Renal cortical epithelial cell (primary cell): Measurements from ENCODE around the gene PHC2. TPM values are rescaled to one million over a fixed set of nuclear protein-coding genes. Genes with fewer than 3 reads are reported as not detected.
"Not testable (repeated sequence)": the region's sequence is repeated elsewhere in the genome, so short reads cannot be mapped to it uniquely, and the experiment has no call there.

Experiments used
- DNase-seq: peaks from one replicate; pipeline ENCODE4 v3.0.0-alpha.2; 2011; ENCODE audit warnings: low read depth
- total RNA-seq: library from RNA; depleted of rRNA; stranded (reverse); fragments of >200 nt; gene quantifications from 2 replicates; pipeline ENCODE4 v1.2.3, GENCODE V29; 2014

PHC2 gene
- total RNA-seq, 1 donor from 2014 or later, result 187 TPM

- DNase-seq, result no peak
Observed at GRCh38 chr1:33316601-33317000, 114.3 kb downstream of the PHC2 start.

DNA sequence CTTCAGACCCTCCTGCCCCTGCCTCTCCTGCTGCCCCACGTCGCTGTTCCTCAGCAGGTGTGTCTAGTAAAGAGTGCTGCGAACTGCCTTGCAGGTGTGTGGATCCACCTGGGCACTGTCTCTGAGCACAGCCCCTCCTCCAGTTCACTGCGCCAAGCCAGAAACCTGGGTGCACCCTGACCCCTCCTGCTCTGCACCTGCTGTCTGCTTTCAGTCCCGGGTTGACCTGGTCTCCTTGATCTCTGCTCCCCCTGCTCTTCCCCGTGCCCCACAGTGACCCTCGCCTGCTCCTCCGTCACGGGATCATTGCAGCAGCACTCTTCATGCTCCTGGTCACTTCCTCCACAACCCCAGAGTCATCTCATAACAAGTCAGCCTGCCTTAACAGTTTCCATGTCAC, 116.5 kb downstream of the PHC2 start:
- DNase-seq, result no peak

- DNase-seq, result no peak
Observed at GRCh38 chr1:33312413-33312749, 118.5 kb downstream of the PHC2 start.

- DNase-seq, result no peak
Observed at GRCh38 chr1:33311706-33312412, 119.0 kb downstream of the PHC2 start.

- no peak for DNase-seq
Observed at GRCh38 chr1:33310702-33311101, 120.2 kb downstream of the PHC2 start.

DNA sequence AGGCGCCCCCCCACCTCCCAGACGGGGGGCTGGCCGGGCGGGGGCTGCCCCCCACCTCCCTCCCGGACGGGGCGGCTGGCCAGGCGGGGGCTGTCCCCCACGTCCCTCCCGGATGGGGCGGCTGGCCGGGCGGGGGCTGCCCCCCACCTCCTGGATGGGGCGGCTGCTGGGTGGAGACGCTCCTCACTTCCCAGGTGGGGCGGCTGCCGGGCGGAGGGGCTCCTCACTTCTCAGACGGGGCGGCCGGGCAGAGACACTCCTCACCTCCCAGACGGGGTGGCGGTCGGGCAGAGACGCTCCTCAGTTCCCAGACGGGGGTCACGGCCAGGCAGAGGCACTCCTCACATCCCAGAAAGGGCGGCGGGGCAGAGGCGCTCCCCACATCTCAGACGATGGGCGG, 121.5 kb downstream of the PHC2 start:
- DNase-seq, result not testable (repeated sequence)

- DNase-seq, result no peak
Observed at GRCh38 chr1:33307494-33307864, 123.4 kb downstream of the PHC2 start.

DNA sequence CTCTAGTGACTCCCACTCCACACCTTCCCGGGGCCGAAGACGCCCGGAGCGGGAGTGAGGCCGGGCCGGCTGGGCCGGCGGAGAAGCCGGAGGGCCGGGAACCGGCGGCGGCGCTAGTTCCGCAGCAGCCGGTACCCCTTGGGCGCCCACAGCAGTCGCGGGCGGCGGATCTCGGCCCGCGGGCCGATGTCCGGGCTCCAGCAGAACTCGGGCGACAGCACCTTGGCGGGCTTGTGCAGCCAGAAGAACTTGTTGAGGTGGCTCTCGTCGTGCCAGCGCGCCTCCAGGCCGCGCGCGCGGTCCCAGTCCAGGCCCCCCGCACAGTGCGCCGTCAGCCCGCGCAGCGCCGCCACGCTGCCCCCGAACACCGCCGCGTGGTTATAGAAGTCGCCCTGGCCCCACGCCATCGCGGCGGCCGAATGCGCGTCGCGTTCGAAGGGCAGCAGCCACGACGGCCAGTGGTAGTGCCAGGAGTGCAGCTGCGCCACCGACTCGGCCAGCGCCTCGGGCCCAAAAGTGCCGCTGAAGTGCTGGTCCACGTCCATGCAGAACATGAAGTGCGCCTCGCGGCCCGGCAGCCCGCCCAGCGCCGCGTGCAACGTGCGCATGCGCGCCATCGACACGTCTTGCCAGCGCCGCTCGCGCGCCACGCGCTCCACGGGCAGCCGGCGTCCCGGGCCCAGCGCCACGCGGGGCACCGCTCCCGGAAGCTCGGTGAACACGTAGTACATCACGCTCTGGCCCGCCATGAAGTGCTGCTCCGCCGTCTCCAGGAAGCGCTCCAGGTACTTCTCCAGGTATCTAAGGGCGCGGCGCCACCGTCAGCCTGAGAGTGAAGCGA, 124.0 kb downstream of the PHC2 start:
- DNase-seq, result no peak

GRCh38 chr1:33305816-33306652, 124.9 kb downstream of the PHC2 start:
- no peak for DNase-seq

- no peak for DNase-seq
Observed at GRCh38 chr1:33305016-33305415, 125.9 kb downstream of the PHC2 start.

- DNase-seq, result no peak
Observed at GRCh38 chr1:33302325-33302724, 128.6 kb downstream of the PHC2 start.

GRCh38 chr1:33301273-33301984, 129.5 kb downstream of the PHC2 start:
- no peak for DNase-seq

DNA sequence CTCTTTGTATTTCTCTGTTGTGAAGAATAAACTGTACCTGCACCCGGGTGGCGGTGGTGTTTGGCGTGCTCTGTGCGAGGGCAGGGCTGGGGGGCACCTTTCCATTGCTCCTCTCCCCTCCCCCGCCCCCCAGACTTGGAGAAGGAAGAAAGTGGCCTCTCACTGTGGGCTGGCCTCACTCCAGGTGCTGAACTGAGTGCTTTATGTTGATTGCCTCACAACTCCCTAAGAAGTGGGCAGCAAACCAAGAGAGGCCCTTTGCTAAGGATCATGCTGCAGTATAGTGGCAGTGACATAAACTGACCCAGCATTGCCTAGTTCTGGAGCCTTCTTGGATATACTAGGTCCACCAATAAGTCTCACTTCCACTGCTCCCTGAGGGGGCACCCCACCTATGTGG, 130.2 kb downstream of the PHC2 start:
- peak; percentile 74 for DNase-seq

DNA sequence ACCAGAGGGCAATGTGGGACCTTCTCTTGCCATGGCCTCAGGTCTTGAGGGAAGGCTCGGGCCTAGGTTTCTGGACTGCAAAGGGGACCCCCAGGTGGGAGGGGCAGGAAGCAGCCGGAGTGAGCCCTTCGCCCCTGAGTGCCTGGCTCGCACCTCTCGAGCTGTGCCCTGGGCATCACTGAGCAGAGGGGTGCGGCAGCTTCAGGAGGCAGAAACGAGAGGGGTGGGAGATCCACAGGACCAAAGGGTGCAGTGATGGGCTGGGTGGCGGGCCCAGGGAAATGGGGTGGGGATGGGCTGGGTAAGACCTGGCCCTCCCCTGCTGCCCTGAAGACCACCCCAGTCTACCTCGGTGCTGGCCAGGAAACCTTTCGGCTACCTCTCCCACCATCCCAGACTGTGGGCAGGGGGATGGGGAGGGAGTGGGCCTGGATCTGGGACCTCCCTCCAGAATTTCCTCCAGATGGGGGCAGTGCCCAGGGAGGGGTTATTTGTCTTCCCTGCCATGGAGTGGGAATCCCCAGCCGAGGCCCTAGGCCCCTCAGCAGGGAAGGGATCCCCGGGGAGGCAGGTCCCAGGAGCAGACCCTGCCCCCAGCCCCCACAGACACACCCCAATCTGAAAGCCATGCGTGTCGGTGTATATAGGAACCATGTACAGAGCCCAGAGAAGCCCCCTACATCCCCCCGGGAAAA, 131.3 kb downstream of the PHC2 start:
- DNase-seq, result no peak

- no peak for DNase-seq
Observed at GRCh38 chr1:33298623-33299277, 132.1 kb downstream of the PHC2 start.

GRCh38 chr1:33297911-33298622, 132.8 kb downstream of the PHC2 start:
- no peak for DNase-seq

- DNase-seq, result no peak
Observed at GRCh38 chr1:33296824-33297223, 134.1 kb downstream of the PHC2 start.

GRCh38 chr1:33296082-33296458, 134.8 kb downstream of the PHC2 start:
- no peak for DNase-seq

DNA sequence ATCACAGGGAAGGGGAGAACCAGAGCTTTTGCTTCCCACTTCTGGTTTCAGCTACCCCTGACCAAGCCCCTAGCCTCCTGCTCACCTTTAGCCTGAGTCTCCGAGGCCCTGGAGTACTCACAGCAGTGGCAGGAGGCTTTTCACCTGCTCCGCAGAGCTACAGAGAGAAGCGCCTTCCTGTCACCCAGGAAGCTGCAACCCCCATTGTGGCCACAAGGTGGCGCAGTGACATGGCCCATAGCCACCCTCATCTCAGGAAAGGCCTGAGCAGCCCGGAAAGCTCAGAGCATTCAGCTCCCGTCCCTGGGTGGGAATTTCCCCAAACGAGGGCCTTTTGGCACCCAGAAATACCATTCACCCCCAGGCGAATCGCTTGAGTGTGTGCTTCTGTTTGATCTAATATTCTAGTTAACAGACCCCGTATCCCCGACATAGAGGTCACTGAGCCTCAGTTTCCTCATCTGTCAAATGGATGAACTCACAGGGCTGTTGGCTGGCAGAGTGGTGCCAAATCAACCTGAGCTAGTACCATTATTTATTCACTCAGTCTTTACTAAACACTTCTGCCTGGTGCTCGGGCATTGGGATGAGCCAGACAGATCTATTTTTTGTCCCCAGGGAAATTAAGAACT, 135.3 kb downstream of the PHC2 start:
- peak; percentile 68 for DNase-seq

DNA sequence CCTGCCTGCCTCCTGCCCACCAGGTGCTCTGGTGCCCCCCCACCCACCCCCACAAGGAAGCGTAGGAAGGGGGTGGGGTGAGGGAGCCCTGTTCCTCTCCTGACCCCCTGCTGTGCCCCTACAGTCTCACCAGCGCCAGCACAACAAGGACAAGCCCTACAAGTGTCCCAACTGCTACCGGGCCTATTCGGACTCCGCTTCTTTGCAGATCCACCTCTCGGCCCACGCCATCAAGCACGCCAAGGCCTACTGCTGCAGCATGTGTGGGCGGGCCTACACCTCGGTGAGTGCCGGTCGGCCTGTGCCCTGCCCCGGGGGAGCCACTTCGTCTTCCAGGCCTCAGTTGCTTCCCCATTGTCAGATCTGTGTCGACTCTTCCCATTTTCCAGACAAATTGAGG, 135.9 kb downstream of the PHC2 start:
- no peak for DNase-seq
